HEK293T (cell line): ENCODE measurements around the gene EDC4.

Experiments
- ELF4 ChIP-seq: fragments of 450-650 bp; IDR thresholded peaks from 2 replicates; pipeline ENCODE4 v1.6.1; 2017; ENCODE audit warnings: antibody characterized with exemption
- FOXK2 ChIP-seq: fragments of 450-650 bp; IDR thresholded peaks from 2 replicates; pipeline ENCODE4 v1.6.1; 2016; ENCODE audit warnings: mild to moderate bottlenecking
- NFRKB ChIP-seq: fragments of 450-650 bp; IDR thresholded peaks from 2 replicates; pipeline ENCODE4 v1.6.1; 2016; ENCODE audit warnings: mild to moderate bottlenecking, moderate library complexity

GRCh38 chr16:67884684-67885083, 11.8 kb downstream of the EDC4 start, which contains the start of gene NRN1L:
- TF ChIP-seq ELF4: no peak
- TF ChIP-seq NFRKB: no peak
- TF ChIP-seq FOXK2: no peak
